ENCODE data around the gene ZNF415. TPM values are rescaled to one million over a fixed set of nuclear protein-coding genes. Genes with fewer than 3 reads are reported as not detected.

Gene ZNF415
- polyA plus RNA-seq, 2 of the 4 experiments (the other 2 are of a cell fraction) = not detected

DNA sequence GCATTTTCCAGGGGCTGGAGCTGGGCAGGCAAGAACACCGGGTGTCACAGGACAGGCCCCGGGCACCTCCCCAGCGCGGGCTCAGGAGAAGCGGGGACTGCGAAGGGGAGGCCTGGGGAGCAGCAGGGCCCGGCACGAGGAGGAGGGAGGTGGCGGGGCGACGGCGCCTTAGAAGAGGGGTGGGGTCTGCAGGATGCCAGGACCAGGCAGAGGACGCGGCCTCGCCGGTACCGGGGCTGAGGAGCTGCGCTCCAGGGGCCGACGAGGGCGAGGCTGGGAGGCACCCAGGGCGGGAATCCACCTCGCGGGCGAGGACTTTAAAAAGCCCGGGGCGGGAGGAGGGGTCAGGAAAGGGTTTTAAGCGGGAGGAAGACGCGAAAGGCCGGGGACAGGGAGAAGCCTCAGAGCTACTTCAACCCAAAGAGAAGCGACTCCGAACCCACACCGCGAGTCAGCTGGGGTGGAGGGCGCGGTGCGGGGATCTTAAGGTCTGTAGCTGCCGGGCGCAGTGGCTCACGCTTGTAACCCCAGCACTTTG, 25.5 kb upstream of the ZNF415 start:
- ChIA-PET POLR2A (no interaction called here), CTCF (no interaction called here)
- no peak overlapping the region for H3K4me2 ChIP-seq
- DNase-seq (ENCODE audit: low read depth in 1 of 2, low spot score in 1 of 2) = no peak
- FAIRE-seq = no peak
- no peak overlapping the region for H3K4me3 ChIP-seq
- TF ChIP-seq ZC3H11A (IDR thresholded peaks at IDR 0.05) (no peak), EP300 (IDR thresholded peaks at IDR 0.05) (no peak), SMC3 (IDR thresholded peaks at IDR 0.05) (no peak), RNF2 (IDR thresholded peaks at IDR 0.05; ENCODE audit: borderline replicate concordance, low read depth) (no peak), PHF8 (IDR thresholded peaks at IDR 0.05; ENCODE audit: borderline replicate concordance, low read depth) (no peak), EHMT2 (IDR thresholded peaks at IDR 0.05; ENCODE audit: low read depth) (no peak)
- TF ChIP-seq, protein P1, sequence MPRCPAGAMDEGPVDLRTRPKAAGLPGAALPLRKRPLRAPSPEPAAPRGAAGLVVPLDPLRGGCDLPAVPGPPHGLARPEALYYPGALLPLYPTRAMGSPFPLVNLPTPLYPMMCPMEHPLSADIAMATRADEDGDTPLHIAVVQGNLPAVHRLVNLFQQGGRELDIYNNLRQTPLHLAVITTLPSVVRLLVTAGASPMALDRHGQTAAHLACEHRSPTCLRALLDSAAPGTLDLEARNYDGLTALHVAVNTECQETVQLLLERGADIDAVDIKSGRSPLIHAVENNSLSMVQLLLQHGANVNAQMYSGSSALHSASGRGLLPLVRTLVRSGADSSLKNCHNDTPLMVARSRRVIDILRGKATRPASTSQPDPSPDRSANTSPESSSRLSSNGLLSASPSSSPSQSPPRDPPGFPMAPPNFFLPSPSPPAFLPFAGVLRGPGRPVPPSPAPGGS (IDR thresholded peaks at IDR 0.05) = no peak
- TF ChIP-seq, protein P2, sequence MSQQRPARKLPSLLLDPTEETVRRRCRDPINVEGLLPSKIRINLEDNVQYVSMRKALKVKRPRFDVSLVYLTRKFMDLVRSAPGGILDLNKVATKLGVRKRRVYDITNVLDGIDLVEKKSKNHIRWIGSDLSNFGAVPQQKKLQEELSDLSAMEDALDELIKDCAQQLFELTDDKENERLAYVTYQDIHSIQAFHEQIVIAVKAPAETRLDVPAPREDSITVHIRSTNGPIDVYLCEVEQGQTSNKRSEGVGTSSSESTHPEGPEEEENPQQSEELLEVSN (IDR thresholded peaks at IDR 0.05; ENCODE audit: borderline replicate concordance, low read depth) = no peak
- H3K4me1 ChIP-seq = no peaks in the 10 kb centered on the region
- no peak for ATAC-seq
- 39% methylated on average over 35 of the region's 41 CpGs for WGBS (ENCODE audit: missing lambda C conversion rate)
- H3K27ac ChIP-seq = no peak overlapping the region
- H3K9me3 ChIP-seq = peaks cover 66% of the 10 kb centered on the region

DNA sequence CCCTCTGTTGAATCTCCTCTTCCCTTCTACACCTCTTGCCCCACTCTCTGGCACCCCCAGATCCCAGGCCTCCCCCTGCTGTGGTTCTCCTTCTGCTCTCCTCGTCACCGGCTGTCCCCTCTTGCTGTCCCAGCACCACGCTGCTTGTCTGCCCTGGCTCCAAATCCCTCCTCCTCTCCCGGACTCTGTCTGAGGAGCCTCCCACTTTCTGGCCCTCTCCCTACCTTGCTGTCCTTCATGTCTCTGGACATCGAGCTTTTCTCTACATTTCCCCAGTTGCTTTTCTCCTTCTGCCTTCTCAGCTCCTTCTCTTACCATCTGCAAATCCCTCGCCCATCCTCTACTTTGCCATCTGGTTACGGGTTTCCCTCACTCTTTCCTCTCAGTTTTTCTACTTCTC, 24.9 kb upstream of the ZNF415 start:
- no peak for FAIRE-seq
- no peak for TF ChIP-seq TFCP2L1 (CRISPR knock-in tag; IDR thresholded peaks at IDR 0.05)
- TF ChIP-seq JUNB (IDR thresholded peaks at IDR 0.05) = no peak
- no peak for TF ChIP-seq EHMT2 (IDR thresholded peaks at IDR 0.05; ENCODE audit: low read depth)
- TF ChIP-seq POLR2AphosphoS2 (conservative IDR thresholded peaks at IDR 0.05; ENCODE audit: low read length) = no peak
- no peak for TF ChIP-seq SREBF2 (IDR thresholded peaks at IDR 0.05)
- TF ChIP-seq NPAS2 (CRISPR knock-in tag; IDR thresholded peaks at IDR 0.05; ENCODE audit: borderline replicate concordance) = no peak
- TF ChIP-seq, protein P1 (IDR thresholded peaks at IDR 0.05) = no peak
- TF ChIP-seq CHD2 (IDR thresholded peaks at IDR 0.05; ENCODE audit: low read length, partially characterized antibody) = no peak
- TF ChIP-seq SMC3 (IDR thresholded peaks at IDR 0.05) = no peak
- TF ChIP-seq HDAC2 (IDR thresholded peaks at IDR 0.05) = no peak
- no peak for TF ChIP-seq ZNF302 (CRISPR knock-in tag; IDR thresholded peaks at IDR 0.05)
- TF ChIP-seq, protein P3, sequence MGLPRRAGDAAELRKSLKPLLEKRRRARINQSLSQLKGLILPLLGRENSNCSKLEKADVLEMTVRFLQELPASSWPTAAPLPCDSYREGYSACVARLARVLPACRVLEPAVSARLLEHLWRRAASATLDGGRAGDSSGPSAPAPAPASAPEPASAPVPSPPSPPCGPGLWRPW (IDR thresholded peaks at IDR 0.05) = no peak
- TF ChIP-seq EP300 (IDR thresholded peaks at IDR 0.05) = no peak
- TF ChIP-seq KDM1A (IDR thresholded peaks at IDR 0.05; ENCODE audit: low read depth) = no peak
- no peak for TF ChIP-seq RARB (CRISPR knock-in tag; IDR thresholded peaks at IDR 0.05)
- no peak for TF ChIP-seq RFX5 (IDR thresholded peaks at IDR 0.05)
- no peak for TF ChIP-seq MYC (IDR thresholded peaks at IDR 0.05; ENCODE audit: borderline replicate concordance, low read length)
- TF ChIP-seq, protein P4, sequence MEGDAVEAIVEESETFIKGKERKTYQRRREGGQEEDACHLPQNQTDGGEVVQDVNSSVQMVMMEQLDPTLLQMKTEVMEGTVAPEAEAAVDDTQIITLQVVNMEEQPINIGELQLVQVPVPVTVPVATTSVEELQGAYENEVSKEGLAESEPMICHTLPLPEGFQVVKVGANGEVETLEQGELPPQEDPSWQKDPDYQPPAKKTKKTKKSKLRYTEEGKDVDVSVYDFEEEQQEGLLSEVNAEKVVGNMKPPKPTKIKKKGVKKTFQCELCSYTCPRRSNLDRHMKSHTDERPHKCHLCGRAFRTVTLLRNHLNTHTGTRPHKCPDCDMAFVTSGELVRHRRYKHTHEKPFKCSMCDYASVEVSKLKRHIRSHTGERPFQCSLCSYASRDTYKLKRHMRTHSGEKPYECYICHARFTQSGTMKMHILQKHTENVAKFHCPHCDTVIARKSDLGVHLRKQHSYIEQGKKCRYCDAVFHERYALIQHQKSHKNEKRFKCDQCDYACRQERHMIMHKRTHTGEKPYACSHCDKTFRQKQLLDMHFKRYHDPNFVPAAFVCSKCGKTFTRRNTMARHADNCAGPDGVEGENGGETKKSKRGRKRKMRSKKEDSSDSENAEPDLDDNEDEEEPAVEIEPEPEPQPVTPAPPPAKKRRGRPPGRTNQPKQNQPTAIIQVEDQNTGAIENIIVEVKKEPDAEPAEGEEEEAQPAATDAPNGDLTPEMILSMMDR (IDR thresholded peaks at IDR 0.05) = no peak
- no peak for TF ChIP-seq TP53 (CRISPR knock-in tag; IDR thresholded peaks at IDR 0.05)
- no peak for ATAC-seq
- Histone ChIP-seq H3K27ac (no peak overlapping the region), H3K4me2 (no peak overlapping the region), H3K9me3 (peaks cover 64% of the 10 kb centered on the region), H3K4me3 (no peak overlapping the region), H3K4me1 (no peaks in the 10 kb centered on the region)
- no peak for DNase-seq (ENCODE audit: low read depth in 1 of 2, low spot score in 1 of 2)
- POLR2A ChIA-PET = no interaction called here
- CTCF ChIA-PET = no interaction called here
- 27% methylated on average over 7 of the region's 7 CpGs for WGBS (ENCODE audit: missing lambda C conversion rate)
